Mesenchymal stem cell (in vitro differentiated cells and primary cell): ENCODE data around the gene FGF11.

Source experiments
- DNase-seq: peaks from one replicate; pipeline ENCODE4 v3.0.0-alpha.2; 2013
- H2AFZ ChIP-seq: one replicate; pipeline ENCODE4 v1.6.1; 2013; ENCODE audit warnings: low read depth, mild to moderate bottlenecking, control low read depth, inconsistent platforms, low read length, moderate library complexity
- H2AK5ac ChIP-seq: 2 replicates; pipeline ENCODE4 v1.6.1; 2013; ENCODE audit warnings: low read length, moderate library complexity, mild to moderate bottlenecking, inconsistent platforms; ENCODE audit not compliant: severe bottlenecking
- H2BK120ac ChIP-seq: one replicate; pipeline ENCODE4 v1.6.1; 2013; ENCODE audit warnings: low read depth, mild to moderate bottlenecking, inconsistent platforms, low read length, moderate library complexity
- H2BK12ac ChIP-seq, 2 experiments: one replicate each; pipeline ENCODE4 v1.6.1; 2013; ENCODE audit warnings: inconsistent platforms in 2 of 2, low read length in 2 of 2, mild to moderate bottlenecking in 2 of 2, moderate library complexity in 2 of 2, control low read depth in 1 of 2
- H2BK15ac ChIP-seq: one replicate; pipeline ENCODE4 v1.6.1; 2013; ENCODE audit warnings: mild to moderate bottlenecking, low read depth, inconsistent platforms; ENCODE audit not compliant: poor library complexity, severe bottlenecking
- H2BK5ac ChIP-seq: 2 replicates; pipeline ENCODE4 v1.6.1; 2013; ENCODE audit warnings: low read depth, mild to moderate bottlenecking, low read length, control low read depth, inconsistent platforms; ENCODE audit not compliant: poor library complexity, severe bottlenecking
- H3K14ac ChIP-seq, 2 experiments: one replicate each; pipeline ENCODE4 v1.6.1; 2013; ENCODE audit warnings: inconsistent platforms in 2 of 2, low read length in 2 of 2, control low read depth in 1 of 2, mild to moderate bottlenecking in 1 of 2, moderate library complexity in 1 of 2
- H3K18ac ChIP-seq, 2 experiments: one replicate each; pipeline ENCODE4 v1.6.1; 2013; ENCODE audit warnings: inconsistent platforms in 2 of 2, low read length in 2 of 2, control low read depth in 1 of 2, low read depth in 1 of 2, mild to moderate bottlenecking in 1 of 2
- H3K23ac ChIP-seq, 2 experiments: one replicate each; pipeline ENCODE4 v1.6.1; 2013; ENCODE audit warnings: inconsistent platforms in 2 of 2, low read length in 2 of 2, mild to moderate bottlenecking in 2 of 2, moderate library complexity in 2 of 2, control low read depth in 1 of 2
- H3K27ac ChIP-seq: 2 replicates; pipeline ENCODE4 v1.5.1; 2013; ENCODE audit warnings: mild to moderate bottlenecking, moderate library complexity, low read length, control low read depth, inconsistent platforms; ENCODE audit not compliant: poor library complexity, severe bottlenecking
- H3K27me3 ChIP-seq, 2 experiments: 2 replicates each; pipeline versions ENCODE4 v1.6.1 to v1.7.0; 2013; ENCODE audit warnings: low read length in 2 of 2, mild to moderate bottlenecking in 2 of 2, moderate library complexity in 2 of 2, control low read depth in 1 of 2, inconsistent platforms in 1 of 2; ENCODE audit not compliant: control insufficient read depth in 1 of 2, insufficient read depth in 1 of 2
- H3K36me3 ChIP-seq, 2 experiments: 2 replicates each; pipeline versions ENCODE4 v1.6.1 to v1.7.0; 2013; ENCODE audit warnings: low read length in 2 of 2, control low read depth in 1 of 2, inconsistent platforms in 1 of 2, low read depth in 1 of 2, mild to moderate bottlenecking in 1 of 2; ENCODE audit not compliant: insufficient read depth in 2 of 2, control insufficient read depth in 1 of 2
- H3K4ac ChIP-seq, 2 experiments: one replicate each; pipeline ENCODE4 v1.6.1; 2013; ENCODE audit warnings: inconsistent platforms in 2 of 2, low read length in 2 of 2, mild to moderate bottlenecking in 2 of 2, moderate library complexity in 2 of 2, control low read depth in 1 of 2, low read depth in 1 of 2
- H3K4me1 ChIP-seq: 2 replicates; pipeline ENCODE4 v1.6.1; 2013; ENCODE audit warnings: low read depth, low read length, control low read depth; ENCODE audit not compliant: control insufficient read depth, insufficient read depth
- H3K4me2 ChIP-seq: 2 replicates; pipeline ENCODE4 v1.6.1; 2013; ENCODE audit warnings: low read length, mild to moderate bottlenecking, inconsistent platforms; ENCODE audit not compliant: poor library complexity, severe bottlenecking
- H3K4me3 ChIP-seq, 2 experiments: 2 replicates each; pipeline versions ENCODE4 v1.5.1 to v1.7.0; 2013; ENCODE audit warnings: low read length in 2 of 2, mild to moderate bottlenecking in 2 of 2, control low read depth in 1 of 2, low read depth in 1 of 2; ENCODE audit not compliant: insufficient read depth in 1 of 2
- H3K79me1 ChIP-seq: replicated peaks from 2 replicates; pipeline ENCODE4 v1.6.1; 2013; ENCODE audit warnings: mild to moderate bottlenecking, control low read depth, low read length, inconsistent platforms; ENCODE audit not compliant: poor library complexity, severe bottlenecking
- H3K9ac ChIP-seq: 2 replicates; pipeline ENCODE4 v1.7.0; 2013; ENCODE audit warnings: mild to moderate bottlenecking, low read length, moderate library complexity
- H3K9me3 ChIP-seq: 2 replicates; pipeline ENCODE4 v1.7.0; 2013; ENCODE audit warnings: mild to moderate bottlenecking, low read length; ENCODE audit not compliant: control insufficient read depth
- H4K8ac ChIP-seq: one replicate; pipeline ENCODE4 v1.6.1; 2013; ENCODE audit warnings: inconsistent platforms, mild to moderate bottlenecking, low read length, moderate library complexity
- H4K91ac ChIP-seq: one replicate; pipeline ENCODE4 v1.6.1; 2013; ENCODE audit warnings: mild to moderate bottlenecking, low read length, inconsistent platforms
- WGBS: methylation state at CpG from one replicate; pipeline ENCODE4 v1.1.7; 2013; ENCODE audit warnings: mixed read lengths; 5-methylcytosine and 5-hydroxymethylcytosine counted together

FGF11 gene

GRCh38 chr17:7413346-7413985 is 25.8 kb upstream of the FGF11 start:
- H3K23ac ChIP-seq = no peak overlapping the region
- peaks cover 8% of the 10 kb centered on the region for H3K4me1 ChIP-seq
- no peak overlapping the region for H2AK5ac ChIP-seq
- H3K27ac ChIP-seq = no peak overlapping the region
- no peak overlapping the region for H2BK12ac ChIP-seq
- H3K14ac ChIP-seq = no peak overlapping the region
- no peak for DNase-seq
- H3K18ac ChIP-seq = no peak overlapping the region
- no peak overlapping the region for H3K4me2 ChIP-seq
- H3K9ac ChIP-seq = peak overlapping the region; percentile 65
- peak overlapping the region in 1 of 2 experiments; percentile 23 for H3K4me3 ChIP-seq
- no peaks in the 10 kb centered on the region for H3K27me3 ChIP-seq
- H2BK15ac ChIP-seq = no peak overlapping the region
- no peak overlapping the region for H2AFZ ChIP-seq
- H2BK120ac ChIP-seq = no peak overlapping the region
- H4K8ac ChIP-seq = no peak overlapping the region
- H3K4ac ChIP-seq = no peak overlapping the region
- H3K79me1 ChIP-seq = peaks cover 16% of the 10 kb centered on the region
- peaks cover 53 to 79% of the 10 kb centered on the region in 2 experiments for H3K36me3 ChIP-seq
- H3K9me3 ChIP-seq = no peaks in the 10 kb centered on the region
- H2BK5ac ChIP-seq = no peak overlapping the region
- no peak overlapping the region for H4K91ac ChIP-seq
- WGBS = 84% methylated on average over 6 of the region's 6 CpGs

- H3K4me1 ChIP-seq = peaks cover 8% of the 10 kb centered on the region
- H3K4me3 ChIP-seq = no peak overlapping the region
- no peak overlapping the region for H4K8ac ChIP-seq
- no peak overlapping the region for H2AFZ ChIP-seq
- H3K4me2 ChIP-seq = no peak overlapping the region
- H3K27ac ChIP-seq = no peak overlapping the region
- no peak overlapping the region for H2BK5ac ChIP-seq
- no peak overlapping the region for H4K91ac ChIP-seq
- H3K9me3 ChIP-seq = no peaks in the 10 kb centered on the region
- no peak overlapping the region for H3K9ac ChIP-seq
- DNase-seq = no peak
- H3K23ac ChIP-seq = no peak overlapping the region
- H3K36me3 ChIP-seq = peaks cover 39 to 71% of the 10 kb centered on the region in 2 experiments
- WGBS = 90% methylated on average over 14 of the region's 14 CpGs
- H3K4ac ChIP-seq = no peak overlapping the region
- H3K18ac ChIP-seq = no peak overlapping the region
- no peak overlapping the region for H3K14ac ChIP-seq
- no peak overlapping the region for H2BK15ac ChIP-seq
- H2AK5ac ChIP-seq = no peak overlapping the region
- no peaks in the 10 kb centered on the region for H3K27me3 ChIP-seq
- H2BK12ac ChIP-seq = no peak overlapping the region
- H2BK120ac ChIP-seq = no peak overlapping the region
- peaks cover 16% of the 10 kb centered on the region for H3K79me1 ChIP-seq
These were observed 24.5 kb upstream of the FGF11 start for GRCh38 chr17:7414837-7415236.

- H3K27ac ChIP-seq = no peak overlapping the region
- no peak overlapping the region for H3K4ac ChIP-seq
- H2BK5ac ChIP-seq = no peak overlapping the region
- no peak overlapping the region for H2AK5ac ChIP-seq
- DNase-seq = no peak
- no peak overlapping the region for H3K18ac ChIP-seq
- no peak overlapping the region for H3K4me2 ChIP-seq
- no peak overlapping the region for H3K4me3 ChIP-seq
- 94% methylated on average over 23 of the region's 23 CpGs for WGBS
- H3K9ac ChIP-seq = no peak overlapping the region
- H4K91ac ChIP-seq = no peak overlapping the region
- H3K9me3 ChIP-seq = no peaks in the 10 kb centered on the region
- H3K27me3 ChIP-seq = no peaks in the 10 kb centered on the region
- H3K23ac ChIP-seq = no peak overlapping the region
- H3K4me1 ChIP-seq = peaks cover 8% of the 10 kb centered on the region
- H3K14ac ChIP-seq = no peak overlapping the region
- H4K8ac ChIP-seq = no peak overlapping the region
- peaks cover 30 to 61% of the 10 kb centered on the region in 2 experiments for H3K36me3 ChIP-seq
- H2AFZ ChIP-seq = no peak overlapping the region
- peaks cover 11% of the 10 kb centered on the region for H3K79me1 ChIP-seq
- no peak overlapping the region for H2BK12ac ChIP-seq
- H2BK15ac ChIP-seq = no peak overlapping the region
- no peak overlapping the region for H2BK120ac ChIP-seq
These were observed 23.5 kb upstream of the FGF11 start for GRCh38 chr17:7415784-7416183.

DNA sequence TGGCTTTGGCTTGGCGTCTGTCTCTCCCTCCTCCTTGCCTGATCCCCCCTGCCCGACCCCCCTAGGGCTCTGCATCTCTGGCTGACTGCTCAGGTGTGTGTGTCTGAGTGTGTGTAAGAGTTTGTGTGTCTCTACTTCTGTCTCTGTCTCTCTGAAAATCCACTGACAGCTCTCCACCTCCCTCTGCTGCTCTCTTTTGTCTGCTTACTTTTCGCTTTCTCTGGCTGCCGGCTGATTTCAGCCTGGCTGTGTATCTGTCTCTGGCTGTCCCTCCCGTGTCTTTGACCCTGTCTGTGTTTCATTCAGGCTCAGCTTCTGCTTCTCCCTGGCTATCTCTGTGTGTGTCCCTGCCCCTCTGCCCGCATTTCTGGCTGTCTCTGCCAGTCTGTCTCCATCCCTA is 23.0 kb upstream of the FGF11 start:
- Histone ChIP-seq H3K27me3 (no peaks in the 10 kb centered on the region), H2BK15ac (no peak overlapping the region), H4K8ac (no peak overlapping the region), H4K91ac (no peak overlapping the region), H3K14ac (no peak overlapping the region), H3K18ac (no peak overlapping the region), H2BK120ac (no peak overlapping the region), H3K9me3 (no peaks in the 10 kb centered on the region), H2AFZ (no peak overlapping the region), H3K4me3 (no peak overlapping the region), H3K79me1 (peaks cover 8% of the 10 kb centered on the region), H3K4me2 (no peak overlapping the region), H3K4ac (no peak overlapping the region), H3K27ac (no peak overlapping the region), H2BK5ac (no peak overlapping the region), H3K9ac (no peak overlapping the region), H3K23ac (no peak overlapping the region), H3K4me1 (peaks cover 8% of the 10 kb centered on the region), H2AK5ac (no peak overlapping the region), H2BK12ac (no peak overlapping the region), H3K36me3 (peaks cover 24 to 56% of the 10 kb centered on the region in 2 experiments)
- 84% methylated on average over 4 of the region's 6 CpGs for WGBS
- DNase-seq = no peak
